HFFc6 (cell line): ENCODE results near the gene NAALADL2. TPM values are rescaled to one million over a fixed set of nuclear protein-coding genes. Genes with fewer than 3 reads are reported as not detected.

Source experiments
- DNase-seq: peaks from one replicate; pipeline ENCODE4 v3.0.0-alpha.2; 2018
- H3K27ac Mint-ChIP-seq: 2 replicates; pipeline ENCODE4 v1.8.0; 2020; ENCODE audit warnings: mild to moderate bottlenecking, mixed read lengths
- H3K27me3 Mint-ChIP-seq: 2 replicates; pipeline ENCODE4 v1.8.0; 2021; ENCODE audit warnings: mild to moderate bottlenecking, moderate library complexity, mixed read lengths; ENCODE audit not compliant: insufficient read depth
- H3K36me3 Mint-ChIP-seq: 2 replicates; pipeline ENCODE4 v1.8.0; 2021; ENCODE audit warnings: low read depth, mixed read lengths
- H3K4me1 Mint-ChIP-seq: 2 replicates; pipeline ENCODE4 v1.8.0; 2020; ENCODE audit warnings: low read depth, mixed read lengths
- H3K4me3 Mint-ChIP-seq: 2 replicates; pipeline ENCODE4 v1.8.0; 2020; ENCODE audit warnings: mild to moderate bottlenecking, moderate library complexity, mixed read lengths
- H3K9me3 Mint-ChIP-seq: 2 replicates; pipeline ENCODE4 v1.8.0; 2020; ENCODE audit warnings: mild to moderate bottlenecking, mixed read lengths
- total RNA-seq, 6 experiments: library from RNA; stranded (reverse); fragmentation: NEBNext Ultra II Directional; extraction: Animal tissue kit (Norgen Biotek cat#: 25700); gene quantifications; 2 replicates in 1 of 6; 3 replicates in 5 of 6; pipeline ENCODE4 v1.2.3, GENCODE V29; 2021
- TF ChIP-seq, protein P1 (sequence below): fragments of 200-600 bp; sonication (generic); IDR thresholded peaks from 2 replicates; pipeline ENCODE4 v1.5.0; 2021; ENCODE audit warnings: antibody characterized with exemption, mild to moderate bottlenecking

Gene NAALADL2
- total RNA-seq, 6 experiments from 2014 or later = 12.0 to 15.2 (median 12.3) TPM

DNA sequence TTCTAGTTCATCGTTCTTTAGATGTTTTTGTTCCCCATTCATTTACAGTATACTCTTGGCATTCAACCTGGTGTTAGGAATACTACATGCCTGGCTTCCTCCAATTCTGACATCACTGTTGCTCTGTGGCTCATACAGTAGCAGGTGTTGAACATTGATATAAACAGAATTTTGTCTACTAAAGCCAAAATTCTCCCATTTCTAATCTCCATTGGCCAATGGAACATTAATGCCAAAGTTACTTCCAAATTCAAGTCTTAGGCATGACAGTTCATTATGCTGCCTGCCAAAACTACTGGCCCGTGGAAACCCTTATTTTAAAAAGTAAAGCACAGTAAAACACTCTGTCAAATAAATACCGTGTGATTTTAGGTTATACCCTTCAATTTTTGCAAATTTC lies 368.0 kb downstream of the NAALADL2 start:
- no peaks in the 10 kb centered on the region for H3K4me1 Mint-ChIP-seq
- H3K27me3 Mint-ChIP-seq = no peaks in the 10 kb centered on the region; the same call in 1 of the 2 replicates
- no peaks in the 10 kb centered on the region for H3K9me3 Mint-ChIP-seq
- no peak overlapping the region for H3K27ac Mint-ChIP-seq
- no peaks in the 10 kb centered on the region for H3K36me3 Mint-ChIP-seq
- TF ChIP-seq, protein P1, sequence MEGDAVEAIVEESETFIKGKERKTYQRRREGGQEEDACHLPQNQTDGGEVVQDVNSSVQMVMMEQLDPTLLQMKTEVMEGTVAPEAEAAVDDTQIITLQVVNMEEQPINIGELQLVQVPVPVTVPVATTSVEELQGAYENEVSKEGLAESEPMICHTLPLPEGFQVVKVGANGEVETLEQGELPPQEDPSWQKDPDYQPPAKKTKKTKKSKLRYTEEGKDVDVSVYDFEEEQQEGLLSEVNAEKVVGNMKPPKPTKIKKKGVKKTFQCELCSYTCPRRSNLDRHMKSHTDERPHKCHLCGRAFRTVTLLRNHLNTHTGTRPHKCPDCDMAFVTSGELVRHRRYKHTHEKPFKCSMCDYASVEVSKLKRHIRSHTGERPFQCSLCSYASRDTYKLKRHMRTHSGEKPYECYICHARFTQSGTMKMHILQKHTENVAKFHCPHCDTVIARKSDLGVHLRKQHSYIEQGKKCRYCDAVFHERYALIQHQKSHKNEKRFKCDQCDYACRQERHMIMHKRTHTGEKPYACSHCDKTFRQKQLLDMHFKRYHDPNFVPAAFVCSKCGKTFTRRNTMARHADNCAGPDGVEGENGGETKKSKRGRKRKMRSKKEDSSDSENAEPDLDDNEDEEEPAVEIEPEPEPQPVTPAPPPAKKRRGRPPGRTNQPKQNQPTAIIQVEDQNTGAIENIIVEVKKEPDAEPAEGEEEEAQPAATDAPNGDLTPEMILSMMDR = no peak
- DNase-seq = no peak
- no peak overlapping the region for H3K4me3 Mint-ChIP-seq

DNA sequence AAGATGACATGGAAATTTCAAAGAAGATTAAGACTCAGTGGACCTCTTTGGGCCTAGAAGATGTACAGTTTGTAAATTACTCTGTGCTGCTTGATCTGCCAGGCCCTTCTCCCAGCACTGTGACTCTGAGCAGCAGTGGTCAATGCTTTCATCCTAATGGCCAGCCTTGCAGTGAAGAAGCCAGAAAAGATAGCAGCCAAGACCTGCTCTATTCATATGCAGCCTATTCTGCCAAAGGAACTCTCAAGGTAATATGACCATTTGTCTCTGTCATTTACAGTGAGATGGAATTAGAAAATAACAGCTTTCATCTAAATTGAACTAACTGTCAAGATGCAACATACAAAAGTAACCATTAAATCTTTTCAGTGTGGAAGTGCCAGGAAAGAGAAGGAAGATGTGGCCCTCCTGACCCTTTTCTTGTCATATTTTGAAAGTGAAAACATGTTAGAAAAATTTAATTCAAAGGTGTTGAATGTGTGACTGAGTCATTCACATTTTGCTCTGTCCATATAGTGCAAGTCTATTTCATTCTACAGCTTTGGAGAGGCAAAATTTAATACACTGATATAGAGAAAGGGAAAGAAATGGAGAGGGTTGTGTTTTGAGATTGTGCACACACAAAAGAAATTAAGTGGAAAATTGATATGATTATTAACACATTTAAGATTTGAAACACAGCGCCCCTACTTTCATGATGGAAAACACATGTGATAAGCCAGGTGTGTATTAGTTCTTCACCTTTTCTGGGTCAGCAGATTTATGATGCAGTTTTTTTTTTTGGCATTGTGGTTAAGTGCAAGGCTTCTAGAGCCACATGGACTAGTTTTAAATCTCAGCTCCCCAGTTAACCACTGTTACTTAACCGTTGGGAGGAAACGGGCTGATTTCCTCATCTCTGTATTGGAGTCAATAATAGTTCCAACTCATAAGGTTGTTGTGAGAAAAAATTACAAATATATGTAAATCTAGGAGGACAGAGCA lies 375.1 kb downstream of the NAALADL2 start:
- Mint-ChIP-seq H3K4me1 (no peaks in the 10 kb centered on the region), H3K27ac (no peak overlapping the region), H3K9me3 (no peaks in the 10 kb centered on the region), H3K4me3 (no peak overlapping the region), H3K36me3 (no peaks in the 10 kb centered on the region), H3K27me3 (no peaks in the 10 kb centered on the region)
- TF ChIP-seq, protein P1 = no peak
- DNase-seq = no peak

DNA sequence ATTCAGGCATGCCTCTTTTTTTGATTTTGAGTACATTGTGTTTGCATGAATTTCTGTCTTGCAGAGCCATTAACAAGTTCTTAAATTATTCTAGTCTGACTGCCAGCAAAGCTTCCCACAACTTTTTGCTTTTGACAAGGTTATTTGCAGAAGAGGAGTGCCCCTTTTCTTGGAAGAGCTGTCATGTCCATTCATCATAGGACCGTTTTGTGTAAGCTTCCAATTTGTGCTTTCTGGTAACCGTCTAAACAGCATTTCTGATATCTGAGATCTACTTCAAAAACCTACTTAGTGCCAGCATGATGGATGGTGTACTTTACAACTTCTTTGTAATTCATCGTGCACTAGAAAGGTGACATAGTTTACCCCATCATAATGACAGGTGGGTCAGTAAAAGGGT lies 379.7 kb downstream of the NAALADL2 start:
- H3K27ac Mint-ChIP-seq = no peak overlapping the region

DNA sequence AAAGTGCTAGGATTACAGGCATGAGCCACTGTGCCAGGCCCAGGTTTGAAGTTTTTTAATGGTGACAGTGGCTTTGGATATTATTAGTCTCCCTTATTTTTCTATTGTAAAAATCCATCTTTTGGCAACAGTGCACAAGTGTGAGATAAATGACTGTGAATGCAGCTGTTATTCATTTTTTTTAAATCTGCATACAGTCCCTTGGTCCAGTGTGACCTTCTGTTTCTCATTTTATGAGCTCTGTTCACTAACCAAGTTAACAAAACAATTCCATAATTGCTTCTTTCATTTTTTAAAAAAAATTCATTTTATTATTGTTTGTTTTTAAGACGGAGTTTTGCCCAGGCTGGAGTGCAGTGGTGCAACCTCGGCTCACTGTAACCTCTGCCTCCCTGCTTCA lies 381.8 kb downstream of the NAALADL2 start:
- no peaks in the 10 kb centered on the region for H3K27me3 Mint-ChIP-seq
- no peak overlapping the region for H3K4me3 Mint-ChIP-seq
- DNase-seq = no peak
- H3K4me1 Mint-ChIP-seq = no peaks in the 10 kb centered on the region
- H3K9me3 Mint-ChIP-seq = no peaks in the 10 kb centered on the region
- H3K36me3 Mint-ChIP-seq = no peaks in the 10 kb centered on the region
- no peak overlapping the region for H3K27ac Mint-ChIP-seq
- TF ChIP-seq, protein P1 = no peak

More for the DNA sequence above, 379.7 kb downstream of the NAALADL2 start:
- Mint-ChIP-seq H3K9me3 (no peaks in the 10 kb centered on the region), H3K27me3 (no peaks in the 10 kb centered on the region), H3K36me3 (no peaks in the 10 kb centered on the region), H3K4me3 (no peak overlapping the region), H3K4me1 (no peaks in the 10 kb centered on the region)
- TF ChIP-seq, protein P1 = no peak
- no peak for DNase-seq

DNA sequence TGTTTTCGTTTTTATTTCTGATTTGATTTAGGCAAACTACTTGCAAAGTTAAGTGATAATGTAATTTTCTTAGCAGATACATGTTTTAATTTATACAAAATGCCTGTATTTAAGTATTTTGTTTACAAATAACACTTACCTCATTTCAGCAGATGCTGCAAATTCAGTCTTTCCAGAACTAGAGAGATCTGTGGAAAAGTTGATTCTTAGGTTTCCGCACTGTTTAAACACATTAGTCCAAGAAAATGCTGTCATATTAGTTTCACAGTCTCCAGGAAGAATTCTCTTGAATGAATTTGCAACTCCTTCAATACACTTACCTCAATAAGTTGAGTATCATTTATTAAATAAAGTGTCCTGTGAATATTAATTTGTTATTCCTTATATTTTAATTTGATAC lies 383.1 kb downstream of the NAALADL2 start:
- no peaks in the 10 kb centered on the region for H3K9me3 Mint-ChIP-seq
- DNase-seq = no peak
- H3K4me3 Mint-ChIP-seq = no peak overlapping the region
- H3K27ac Mint-ChIP-seq = no peak overlapping the region
- no peaks in the 10 kb centered on the region for H3K27me3 Mint-ChIP-seq
- no peaks in the 10 kb centered on the region for H3K36me3 Mint-ChIP-seq
- peaks cover 7% of the 10 kb centered on the region; the same call in 1 of the 2 replicates for H3K4me1 Mint-ChIP-seq
- TF ChIP-seq, protein P1 = no peak
